ENCODE measurements around the gene SATB1. TPM values are rescaled to one million over a fixed set of nuclear protein-coding genes. Genes with fewer than 3 reads are reported as not detected.
A peak's percentile ranks its signal among the peaks of the same experiment; 100 is the strongest.

Gene SATB1
- total RNA-seq, 4 donors from 2014 or later = 17.3 to 82.1 (median 51.9) TPM

GRCh38 chr3:18443665-18444594 lies 18.8 kb upstream of the SATB1 start:
- Histone ChIP-seq H3K4me1 (peaks cover 0 to 11% of the 10 kb centered on the region in 2 donors), H3K36me3 (no peaks in the 10 kb centered on the region), H3K4me3 (peak overlapping the region; percentile 29 to 44), H3K27me3 (peaks cover 3 to 26% of the 10 kb centered on the region in 2 donors), H3K9me3 (no peaks in the 10 kb centered on the region), H3K27ac (no peak overlapping the region)
- no peak for TF ChIP-seq POLR2A (IDR thresholded peaks at IDR 0.05)
- TF ChIP-seq, protein P1, sequence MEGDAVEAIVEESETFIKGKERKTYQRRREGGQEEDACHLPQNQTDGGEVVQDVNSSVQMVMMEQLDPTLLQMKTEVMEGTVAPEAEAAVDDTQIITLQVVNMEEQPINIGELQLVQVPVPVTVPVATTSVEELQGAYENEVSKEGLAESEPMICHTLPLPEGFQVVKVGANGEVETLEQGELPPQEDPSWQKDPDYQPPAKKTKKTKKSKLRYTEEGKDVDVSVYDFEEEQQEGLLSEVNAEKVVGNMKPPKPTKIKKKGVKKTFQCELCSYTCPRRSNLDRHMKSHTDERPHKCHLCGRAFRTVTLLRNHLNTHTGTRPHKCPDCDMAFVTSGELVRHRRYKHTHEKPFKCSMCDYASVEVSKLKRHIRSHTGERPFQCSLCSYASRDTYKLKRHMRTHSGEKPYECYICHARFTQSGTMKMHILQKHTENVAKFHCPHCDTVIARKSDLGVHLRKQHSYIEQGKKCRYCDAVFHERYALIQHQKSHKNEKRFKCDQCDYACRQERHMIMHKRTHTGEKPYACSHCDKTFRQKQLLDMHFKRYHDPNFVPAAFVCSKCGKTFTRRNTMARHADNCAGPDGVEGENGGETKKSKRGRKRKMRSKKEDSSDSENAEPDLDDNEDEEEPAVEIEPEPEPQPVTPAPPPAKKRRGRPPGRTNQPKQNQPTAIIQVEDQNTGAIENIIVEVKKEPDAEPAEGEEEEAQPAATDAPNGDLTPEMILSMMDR (IDR thresholded peaks at IDR 0.05) = no peak
- DNase-seq = peak in 1 of 2 donors; percentile 20
- intact Hi-C loops (cut with DNase I; ENCODE audit: low total_unique reads) = no loop called here

DNA sequence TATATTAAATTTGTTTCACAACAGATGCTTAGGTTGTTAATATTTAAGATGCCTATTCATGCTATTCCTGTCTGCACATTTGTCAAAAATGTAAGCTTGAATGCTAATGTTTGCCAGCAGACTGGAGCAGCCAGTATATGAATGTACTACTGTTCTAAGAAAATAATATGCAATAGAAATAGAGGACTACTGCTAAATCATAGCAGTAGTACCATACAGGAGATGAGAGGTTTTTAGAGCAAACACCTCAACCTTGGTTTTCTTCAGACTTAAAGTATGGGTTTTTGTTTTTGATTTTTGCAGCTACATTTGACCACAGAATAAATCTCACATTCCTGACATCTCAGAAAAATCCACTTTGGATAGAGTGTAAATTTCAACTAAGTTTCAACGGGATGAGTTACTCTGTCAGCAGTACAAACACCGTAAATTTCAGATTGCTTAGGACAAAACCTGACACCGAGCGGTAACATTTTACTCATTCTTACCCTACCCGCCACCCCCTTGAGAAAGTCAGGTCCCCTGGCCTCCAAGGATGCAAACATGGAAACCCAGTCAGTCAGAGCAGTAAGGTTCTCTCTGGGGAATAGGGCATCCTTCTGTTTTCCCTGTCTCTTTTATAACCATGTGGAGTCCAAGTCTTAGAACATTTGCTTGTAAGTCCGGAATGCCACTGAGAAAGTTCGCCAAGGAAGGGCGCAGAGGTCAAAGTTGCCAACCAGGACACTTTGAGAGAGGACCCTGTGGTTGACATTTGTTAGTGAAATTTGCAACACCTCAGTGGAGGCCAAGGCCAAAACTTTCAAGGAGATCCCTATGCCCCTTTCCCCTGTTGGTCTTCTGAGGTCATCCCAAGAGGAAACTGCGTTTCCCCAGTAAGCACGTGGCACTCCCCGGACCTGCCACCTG lies 17.9 kb upstream of the SATB1 start:
- intact Hi-C loops (cut with DNase I; ENCODE audit: low total_unique reads) = no loop called here
- H3K4me3 ChIP-seq = peak overlapping the region; percentile 29 to 44
- H3K4me1 ChIP-seq = peaks cover 0 to 11% of the 10 kb centered on the region in 2 donors
- peaks cover 3 to 26% of the 10 kb centered on the region in 2 donors for H3K27me3 ChIP-seq
- TF ChIP-seq POLR2A (IDR thresholded peaks at IDR 0.05) = no peak
- TF ChIP-seq, protein P1 (IDR thresholded peaks at IDR 0.05) = no peak
- DNase-seq = no peak
- H3K36me3 ChIP-seq = no peaks in the 10 kb centered on the region
- H3K9me3 ChIP-seq = no peaks in the 10 kb centered on the region
- no peak overlapping the region for H3K27ac ChIP-seq

DNA sequence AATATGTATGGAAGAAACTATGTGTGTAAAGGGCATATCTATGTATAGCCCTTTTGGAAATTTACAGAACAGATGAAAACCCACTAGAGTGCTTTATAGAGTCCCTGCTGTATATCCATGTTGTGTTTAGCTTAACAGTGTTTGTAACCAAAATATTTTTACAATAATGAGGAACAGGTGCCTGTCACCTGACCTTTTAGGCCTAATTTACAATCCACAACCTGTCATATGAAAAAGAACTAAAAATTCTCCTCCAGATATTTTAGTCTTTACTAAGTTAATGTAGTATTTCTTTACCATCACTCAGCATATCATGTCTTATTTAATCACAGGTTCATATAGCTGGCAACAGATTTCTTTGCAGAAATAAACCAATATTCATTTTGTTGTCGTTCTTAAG lies 16.4 kb upstream of the SATB1 start:
- H3K27ac ChIP-seq = no peak overlapping the region
- peaks cover 0 to 11% of the 10 kb centered on the region in 2 donors for H3K4me1 ChIP-seq
- H3K36me3 ChIP-seq = no peaks in the 10 kb centered on the region
- intact Hi-C loops (cut with DNase I; ENCODE audit: low total_unique reads) = no loop called here
- no peaks in the 10 kb centered on the region for H3K9me3 ChIP-seq
- no peak for TF ChIP-seq POLR2A (IDR thresholded peaks at IDR 0.05)
- TF ChIP-seq, protein P1 (IDR thresholded peaks at IDR 0.05) = no peak
- H3K4me3 ChIP-seq = no peak overlapping the region
- no peak for DNase-seq
- peaks cover 3 to 26% of the 10 kb centered on the region in 2 donors for H3K27me3 ChIP-seq

- no peaks in the 10 kb centered on the region for H3K9me3 ChIP-seq
- TF ChIP-seq, protein P1 (IDR thresholded peaks at IDR 0.05) = no peak
- no peak for TF ChIP-seq POLR2A (IDR thresholded peaks at IDR 0.05)
- peaks cover 3 to 33% of the 10 kb centered on the region in 2 donors for H3K27me3 ChIP-seq
- intact Hi-C loops (cut with DNase I; ENCODE audit: low total_unique reads) = no loop called here
- H3K27ac ChIP-seq = no peak overlapping the region
- H3K4me3 ChIP-seq = no peak overlapping the region
- H3K36me3 ChIP-seq = no peaks in the 10 kb centered on the region
- no peak for DNase-seq
- H3K4me1 ChIP-seq = peaks cover 0 to 11% of the 10 kb centered on the region in 2 donors
These were observed 15.1 kb upstream of the SATB1 start for GRCh38 chr3:18440066-18440722.
